ENCODE results near the gene IFI27L1. TPM values are rescaled to one million over a fixed set of nuclear protein-coding genes. Genes with fewer than 3 reads are reported as not detected.

IFI27L1 gene
- total RNA-seq, 1 experiment from 2014 or later = 27.6 TPM

DNA sequence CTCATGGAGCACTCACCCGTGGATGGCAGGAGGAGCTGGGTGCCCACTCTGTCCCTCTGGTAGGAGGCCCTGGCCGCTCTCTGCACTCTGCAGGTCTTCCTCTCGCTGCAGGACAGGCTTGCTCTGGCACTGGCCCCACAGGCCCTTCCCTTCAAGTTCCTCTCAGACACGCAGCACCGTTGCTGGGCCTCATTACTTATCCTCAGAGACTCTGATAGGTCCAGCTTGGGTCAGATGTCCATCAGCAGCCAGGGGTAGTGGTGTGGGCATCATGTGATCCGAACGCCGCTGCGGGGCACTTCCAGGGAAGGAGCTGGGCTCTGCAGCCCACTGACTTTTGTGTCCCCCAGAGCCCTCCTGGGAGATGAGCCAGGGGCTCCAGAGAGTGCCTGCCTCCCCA, 43.2 kb upstream of the IFI27L1 start (continued):
- TF ChIP-seq, protein P1, sequence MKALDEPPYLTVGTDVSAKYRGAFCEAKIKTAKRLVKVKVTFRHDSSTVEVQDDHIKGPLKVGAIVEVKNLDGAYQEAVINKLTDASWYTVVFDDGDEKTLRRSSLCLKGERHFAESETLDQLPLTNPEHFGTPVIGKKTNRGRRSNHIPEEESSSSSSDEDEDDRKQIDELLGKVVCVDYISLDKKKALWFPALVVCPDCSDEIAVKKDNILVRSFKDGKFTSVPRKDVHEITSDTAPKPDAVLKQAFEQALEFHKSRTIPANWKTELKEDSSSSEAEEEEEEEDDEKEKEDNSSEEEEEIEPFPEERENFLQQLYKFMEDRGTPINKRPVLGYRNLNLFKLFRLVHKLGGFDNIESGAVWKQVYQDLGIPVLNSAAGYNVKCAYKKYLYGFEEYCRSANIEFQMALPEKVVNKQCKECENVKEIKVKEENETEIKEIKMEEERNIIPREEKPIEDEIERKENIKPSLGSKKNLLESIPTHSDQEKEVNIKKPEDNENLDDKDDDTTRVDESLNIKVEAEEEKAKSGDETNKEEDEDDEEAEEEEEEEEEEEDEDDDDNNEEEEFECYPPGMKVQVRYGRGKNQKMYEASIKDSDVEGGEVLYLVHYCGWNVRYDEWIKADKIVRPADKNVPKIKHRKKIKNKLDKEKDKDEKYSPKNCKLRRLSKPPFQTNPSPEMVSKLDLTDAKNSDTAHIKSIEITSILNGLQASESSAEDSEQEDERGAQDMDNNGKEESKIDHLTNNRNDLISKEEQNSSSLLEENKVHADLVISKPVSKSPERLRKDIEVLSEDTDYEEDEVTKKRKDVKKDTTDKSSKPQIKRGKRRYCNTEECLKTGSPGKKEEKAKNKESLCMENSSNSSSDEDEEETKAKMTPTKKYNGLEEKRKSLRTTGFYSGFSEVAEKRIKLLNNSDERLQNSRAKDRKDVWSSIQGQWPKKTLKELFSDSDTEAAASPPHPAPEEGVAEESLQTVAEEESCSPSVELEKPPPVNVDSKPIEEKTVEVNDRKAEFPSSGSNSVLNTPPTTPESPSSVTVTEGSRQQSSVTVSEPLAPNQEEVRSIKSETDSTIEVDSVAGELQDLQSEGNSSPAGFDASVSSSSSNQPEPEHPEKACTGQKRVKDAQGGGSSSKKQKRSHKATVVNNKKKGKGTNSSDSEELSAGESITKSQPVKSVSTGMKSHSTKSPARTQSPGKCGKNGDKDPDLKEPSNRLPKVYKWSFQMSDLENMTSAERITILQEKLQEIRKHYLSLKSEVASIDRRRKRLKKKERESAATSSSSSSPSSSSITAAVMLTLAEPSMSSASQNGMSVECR (CRISPR knock-in tag; IDR thresholded peaks at IDR 0.05; ENCODE audit: borderline replicate concordance) = no peak
- no peak for TF ChIP-seq CBFB (CRISPR knock-in tag; IDR thresholded peaks at IDR 0.05; ENCODE audit: low read depth)

DNA sequence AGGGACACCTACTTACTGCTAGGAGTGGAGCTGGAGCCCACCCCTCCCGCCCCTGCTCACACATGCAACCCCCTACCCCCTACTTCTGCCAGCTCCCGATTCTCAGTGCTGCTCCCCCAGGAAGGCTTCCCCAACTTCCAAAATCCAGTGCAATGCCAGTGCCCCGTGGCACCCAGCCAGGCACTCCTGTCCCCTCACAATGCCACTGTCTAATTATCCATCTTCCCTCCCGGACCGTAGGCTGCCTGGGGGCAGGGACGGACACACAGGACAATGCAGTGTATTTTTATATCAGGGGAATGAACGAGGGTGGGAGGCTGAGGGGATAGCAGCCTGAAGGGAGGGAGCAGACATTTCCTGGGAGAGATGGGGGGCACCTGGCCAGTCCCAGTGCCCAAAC, 42.6 kb upstream of the IFI27L1 start:
- no peak for DNase-seq (ENCODE audit: low spot score)
- Mint-ChIP-seq H3K9me3 (peaks cover 12% of the 10 kb centered on the region), H3K4me1 (peaks cover 2% of the 10 kb centered on the region; the same call in 1 of the 2 replicates), H3K27me3 (ENCODE audit: low read depth) (no peaks in the 10 kb centered on the region), H3K36me3 (peaks cover 20% of the 10 kb centered on the region), H3K4me3 (no peak overlapping the region), H3K27ac (no peak overlapping the region)
- ChIA-PET POLR2A (no interaction called here), CTCF (interaction anchor here (2.5 kb wide), 1 partner anchor 98 kb away, joined by 11 read pairs; no protein-coding TSS in a partner anchor)
- ATAC-seq = no peak
- TF ChIP-seq ZNF671 (CRISPR knock-in tag; IDR thresholded peaks at IDR 0.05) = no peak
- no peak for TF ChIP-seq ZNF396 (CRISPR knock-in tag; IDR thresholded peaks at IDR 0.05; ENCODE audit: borderline replicate concordance)
- TF ChIP-seq SP1 (CRISPR knock-in tag; conservative IDR thresholded peaks at IDR 0.05) = no peak
- TF ChIP-seq, protein P2, sequence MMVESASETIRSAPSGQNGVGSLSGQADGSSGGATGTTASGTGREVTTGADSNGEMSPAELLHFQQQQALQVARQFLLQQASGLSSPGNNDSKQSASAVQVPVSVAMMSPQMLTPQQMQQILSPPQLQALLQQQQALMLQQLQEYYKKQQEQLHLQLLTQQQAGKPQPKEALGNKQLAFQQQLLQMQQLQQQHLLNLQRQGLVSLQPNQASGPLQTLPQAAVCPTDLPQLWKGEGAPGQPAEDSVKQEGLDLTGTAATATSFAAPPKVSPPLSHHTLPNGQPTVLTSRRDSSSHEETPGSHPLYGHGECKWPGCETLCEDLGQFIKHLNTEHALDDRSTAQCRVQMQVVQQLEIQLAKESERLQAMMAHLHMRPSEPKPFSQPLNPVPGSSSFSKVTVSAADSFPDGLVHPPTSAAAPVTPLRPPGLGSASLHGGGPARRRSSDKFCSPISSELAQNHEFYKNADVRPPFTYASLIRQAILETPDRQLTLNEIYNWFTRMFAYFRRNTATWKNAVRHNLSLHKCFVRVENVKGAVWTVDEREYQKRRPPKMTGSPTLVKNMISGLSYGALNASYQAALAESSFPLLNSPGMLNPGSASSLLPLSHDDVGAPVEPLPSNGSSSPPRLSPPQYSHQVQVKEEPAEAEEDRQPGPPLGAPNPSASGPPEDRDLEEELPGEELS (CRISPR knock-in tag; IDR thresholded peaks at IDR 0.05) = no peak
- TF ChIP-seq, protein P3, sequence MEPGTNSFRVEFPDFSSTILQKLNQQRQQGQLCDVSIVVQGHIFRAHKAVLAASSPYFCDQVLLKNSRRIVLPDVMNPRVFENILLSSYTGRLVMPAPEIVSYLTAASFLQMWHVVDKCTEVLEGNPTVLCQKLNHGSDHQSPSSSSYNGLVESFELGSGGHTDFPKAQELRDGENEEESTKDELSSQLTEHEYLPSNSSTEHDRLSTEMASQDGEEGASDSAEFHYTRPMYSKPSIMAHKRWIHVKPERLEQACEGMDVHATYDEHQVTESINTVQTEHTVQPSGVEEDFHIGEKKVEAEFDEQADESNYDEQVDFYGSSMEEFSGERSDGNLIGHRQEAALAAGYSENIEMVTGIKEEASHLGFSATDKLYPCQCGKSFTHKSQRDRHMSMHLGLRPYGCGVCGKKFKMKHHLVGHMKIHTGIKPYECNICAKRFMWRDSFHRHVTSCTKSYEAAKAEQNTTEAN (CRISPR knock-in tag; IDR thresholded peaks at IDR 0.05) = no peak
- no peak for TF ChIP-seq ZNF317 (CRISPR knock-in tag; IDR thresholded peaks at IDR 0.05; ENCODE audit: borderline replicate concordance, low read depth)
- TF ChIP-seq, protein P4, sequence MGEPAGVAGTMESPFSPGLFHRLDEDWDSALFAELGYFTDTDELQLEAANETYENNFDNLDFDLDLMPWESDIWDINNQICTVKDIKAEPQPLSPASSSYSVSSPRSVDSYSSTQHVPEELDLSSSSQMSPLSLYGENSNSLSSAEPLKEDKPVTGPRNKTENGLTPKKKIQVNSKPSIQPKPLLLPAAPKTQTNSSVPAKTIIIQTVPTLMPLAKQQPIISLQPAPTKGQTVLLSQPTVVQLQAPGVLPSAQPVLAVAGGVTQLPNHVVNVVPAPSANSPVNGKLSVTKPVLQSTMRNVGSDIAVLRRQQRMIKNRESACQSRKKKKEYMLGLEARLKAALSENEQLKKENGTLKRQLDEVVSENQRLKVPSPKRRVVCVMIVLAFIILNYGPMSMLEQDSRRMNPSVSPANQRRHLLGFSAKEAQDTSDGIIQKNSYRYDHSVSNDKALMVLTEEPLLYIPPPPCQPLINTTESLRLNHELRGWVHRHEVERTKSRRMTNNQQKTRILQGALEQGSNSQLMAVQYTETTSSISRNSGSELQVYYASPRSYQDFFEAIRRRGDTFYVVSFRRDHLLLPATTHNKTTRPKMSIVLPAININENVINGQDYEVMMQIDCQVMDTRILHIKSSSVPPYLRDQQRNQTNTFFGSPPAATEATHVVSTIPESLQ (CRISPR knock-in tag; IDR thresholded peaks at IDR 0.05) = no peak
- TF ChIP-seq TCF7 (CRISPR knock-in tag; IDR thresholded peaks at IDR 0.05; ENCODE audit: low read depth) = no peak
- TF ChIP-seq NFATC4 (CRISPR knock-in tag; IDR thresholded peaks at IDR 0.05) = no peak
- TF ChIP-seq GABPB1 (CRISPR knock-in tag; IDR thresholded peaks at IDR 0.05) = no peak
- TF ChIP-seq MXD4 (CRISPR knock-in tag; IDR thresholded peaks at IDR 0.05; ENCODE audit: borderline replicate concordance) = no peak
- TF ChIP-seq, protein P5, sequence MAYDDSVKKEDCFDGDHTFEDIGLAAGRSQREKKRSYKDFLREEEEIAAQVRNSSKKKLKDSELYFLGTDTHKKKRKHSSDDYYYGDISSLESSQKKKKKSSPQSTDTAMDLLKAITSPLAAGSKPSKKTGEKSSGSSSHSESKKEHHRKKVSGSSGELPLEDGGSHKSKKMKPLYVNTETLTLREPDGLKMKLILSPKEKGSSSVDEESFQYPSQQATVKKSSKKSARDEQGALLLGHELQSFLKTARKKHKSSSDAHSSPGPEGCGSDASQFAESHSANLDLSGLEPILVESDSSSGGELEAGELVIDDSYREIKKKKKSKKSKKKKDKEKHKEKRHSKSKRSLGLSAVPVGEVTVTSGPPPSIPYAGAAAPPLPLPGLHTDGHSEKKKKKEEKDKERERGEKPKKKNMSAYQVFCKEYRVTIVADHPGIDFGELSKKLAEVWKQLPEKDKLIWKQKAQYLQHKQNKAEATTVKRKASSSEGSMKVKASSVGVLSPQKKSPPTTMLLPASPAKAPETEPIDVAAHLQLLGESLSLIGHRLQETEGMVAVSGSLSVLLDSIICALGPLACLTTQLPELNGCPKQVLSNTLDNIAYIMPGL (CRISPR knock-in tag; IDR thresholded peaks at IDR 0.05) = no peak
- no peak for TF ChIP-seq ZNF423 (CRISPR knock-in tag; IDR thresholded peaks at IDR 0.05)
- TF ChIP-seq, protein P6, sequence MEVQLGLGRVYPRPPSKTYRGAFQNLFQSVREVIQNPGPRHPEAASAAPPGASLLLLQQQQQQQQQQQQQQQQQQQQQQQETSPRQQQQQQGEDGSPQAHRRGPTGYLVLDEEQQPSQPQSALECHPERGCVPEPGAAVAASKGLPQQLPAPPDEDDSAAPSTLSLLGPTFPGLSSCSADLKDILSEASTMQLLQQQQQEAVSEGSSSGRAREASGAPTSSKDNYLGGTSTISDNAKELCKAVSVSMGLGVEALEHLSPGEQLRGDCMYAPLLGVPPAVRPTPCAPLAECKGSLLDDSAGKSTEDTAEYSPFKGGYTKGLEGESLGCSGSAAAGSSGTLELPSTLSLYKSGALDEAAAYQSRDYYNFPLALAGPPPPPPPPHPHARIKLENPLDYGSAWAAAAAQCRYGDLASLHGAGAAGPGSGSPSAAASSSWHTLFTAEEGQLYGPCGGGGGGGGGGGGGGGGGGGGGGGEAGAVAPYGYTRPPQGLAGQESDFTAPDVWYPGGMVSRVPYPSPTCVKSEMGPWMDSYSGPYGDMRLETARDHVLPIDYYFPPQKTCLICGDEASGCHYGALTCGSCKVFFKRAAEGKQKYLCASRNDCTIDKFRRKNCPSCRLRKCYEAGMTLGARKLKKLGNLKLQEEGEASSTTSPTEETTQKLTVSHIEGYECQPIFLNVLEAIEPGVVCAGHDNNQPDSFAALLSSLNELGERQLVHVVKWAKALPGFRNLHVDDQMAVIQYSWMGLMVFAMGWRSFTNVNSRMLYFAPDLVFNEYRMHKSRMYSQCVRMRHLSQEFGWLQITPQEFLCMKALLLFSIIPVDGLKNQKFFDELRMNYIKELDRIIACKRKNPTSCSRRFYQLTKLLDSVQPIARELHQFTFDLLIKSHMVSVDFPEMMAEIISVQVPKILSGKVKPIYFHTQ (CRISPR knock-in tag; IDR thresholded peaks at IDR 0.05) = no peak
- TF ChIP-seq, protein P7, sequence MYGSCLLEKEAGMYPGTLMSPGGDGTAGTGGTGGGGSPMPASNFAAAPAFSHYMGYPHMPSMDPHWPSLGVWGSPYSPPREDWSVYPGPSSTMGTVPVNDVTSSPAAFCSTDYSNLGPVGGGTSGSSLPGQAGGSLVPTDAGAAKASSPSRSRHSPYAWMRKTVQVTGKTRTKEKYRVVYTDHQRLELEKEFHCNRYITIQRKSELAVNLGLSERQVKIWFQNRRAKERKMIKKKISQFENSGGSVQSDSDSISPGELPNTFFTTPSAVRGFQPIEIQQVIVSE (CRISPR knock-in tag; IDR thresholded peaks at IDR 0.05; ENCODE audit: borderline replicate concordance) = no peak
- no peak for TF ChIP-seq ATF1 (CRISPR knock-in tag; IDR thresholded peaks at IDR 0.05)
- TF ChIP-seq JUN (CRISPR knock-in tag; IDR thresholded peaks at IDR 0.05) = no peak

Measured in WTC11 (cell line).